ENCODE data around the gene EED.
"Not testable (repeated sequence)": the region's sequence is repeated elsewhere in the genome, so short reads cannot be mapped to it uniquely, and the experiment has no call there.

EED gene

GRCh38 chr11:86303257-86303656 lies 58.7 kb downstream of the EED start:
- peak overlapping the region; percentile 96 for H3K4me3 Mint-ChIP-seq
- DNase-seq, result no peak
- peaks cover 6% of the 10 kb centered on the region for H3K36me3 Mint-ChIP-seq
- no peaks in the 10 kb centered on the region for H3K9me3 Mint-ChIP-seq
- H3K27ac Mint-ChIP-seq, result no peak overlapping the region
- H3K4me1 Mint-ChIP-seq, result peaks cover 28% of the 10 kb centered on the region
- CTCF ChIA-PET, result interaction anchor here (1.4 kb wide), 1 partner anchor 448 kb away, joined by 4 read pairs; the partner anchor contains the start of gene CCDC83
- H3K27me3 Mint-ChIP-seq, result no peaks in the 10 kb centered on the region

DNA sequence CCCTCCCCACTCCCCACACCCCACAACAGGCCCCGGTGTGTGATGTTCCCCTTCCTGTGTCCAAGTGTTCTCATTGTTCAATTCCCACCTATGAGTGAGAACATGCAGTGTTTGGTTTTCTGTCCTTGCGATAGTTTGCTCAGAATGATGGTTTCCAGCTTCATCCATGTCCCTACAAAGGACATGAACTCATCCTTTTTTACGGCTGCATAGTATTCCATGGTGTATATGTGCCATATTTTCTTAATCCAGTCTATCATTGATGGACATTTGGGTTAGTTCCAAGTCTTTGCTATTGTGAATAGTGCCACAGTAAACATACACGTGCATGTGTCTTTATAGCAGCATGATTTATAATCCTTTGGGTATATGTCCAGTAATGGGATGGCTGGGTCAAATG lies 64.2 kb downstream of the EED start:
- H3K27me3 Mint-ChIP-seq, CTCF ChIA-PET, H3K27ac Mint-ChIP-seq, H3K4me3 Mint-ChIP-seq, H3K4me1 Mint-ChIP-seq, DNase-seq, H3K9me3 Mint-ChIP-seq: not testable (repeated sequence)
- H3K36me3 Mint-ChIP-seq, result peaks cover 41% of the 10 kb centered on the region

DNA sequence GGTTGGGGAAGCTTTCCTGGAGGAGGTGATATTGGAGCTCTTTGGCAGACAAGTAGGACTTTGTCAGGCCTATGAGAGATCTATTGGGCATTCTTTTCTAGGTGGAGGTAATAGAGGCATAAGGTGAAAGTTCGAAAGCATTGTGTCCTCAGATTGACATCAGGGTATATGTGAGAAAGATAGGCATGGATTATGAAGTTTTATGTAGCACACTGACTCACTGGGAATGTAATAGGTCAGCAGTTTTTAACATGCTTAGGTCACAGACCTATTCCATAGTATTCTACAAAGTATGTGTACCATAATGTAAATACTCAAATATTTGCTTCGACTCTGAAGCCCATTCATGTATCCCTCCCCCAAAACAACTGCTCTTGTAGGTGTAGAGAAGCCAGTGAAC lies 69.2 kb downstream of the EED start:
- no peak for DNase-seq
- Mint-ChIP-seq H3K36me3 (peaks cover 56% of the 10 kb centered on the region), H3K27me3 (no peaks in the 10 kb centered on the region), H3K27ac (no peak overlapping the region), H3K9me3 (no peaks in the 10 kb centered on the region), H3K4me3 (no peak overlapping the region), H3K4me1 (peaks cover 2% of the 10 kb centered on the region)
- CTCF ChIA-PET, result no interaction called here

GRCh38 chr11:86314636-86315035 lies 70.1 kb downstream of the EED start:
- Mint-ChIP-seq H3K27ac (no peak overlapping the region), H3K27me3 (no peaks in the 10 kb centered on the region), H3K4me1 (peaks cover 2% of the 10 kb centered on the region), H3K4me3 (no peak overlapping the region), H3K9me3 (no peaks in the 10 kb centered on the region), H3K36me3 (peaks cover 52% of the 10 kb centered on the region)
- no peak for DNase-seq
- CTCF ChIA-PET, result no interaction called here
